ENCODE data around the gene SNX5. TPM values are rescaled to one million over a fixed set of nuclear protein-coding genes. Genes with fewer than 3 reads are reported as not detected.

Gene SNX5
- total and polyA plus RNA-seq, 2 of the 13 experiments (the other 11 are each of a cell fraction or from before 2014, with no cell fraction given) = 664 to 1,040 TPM

DNA sequence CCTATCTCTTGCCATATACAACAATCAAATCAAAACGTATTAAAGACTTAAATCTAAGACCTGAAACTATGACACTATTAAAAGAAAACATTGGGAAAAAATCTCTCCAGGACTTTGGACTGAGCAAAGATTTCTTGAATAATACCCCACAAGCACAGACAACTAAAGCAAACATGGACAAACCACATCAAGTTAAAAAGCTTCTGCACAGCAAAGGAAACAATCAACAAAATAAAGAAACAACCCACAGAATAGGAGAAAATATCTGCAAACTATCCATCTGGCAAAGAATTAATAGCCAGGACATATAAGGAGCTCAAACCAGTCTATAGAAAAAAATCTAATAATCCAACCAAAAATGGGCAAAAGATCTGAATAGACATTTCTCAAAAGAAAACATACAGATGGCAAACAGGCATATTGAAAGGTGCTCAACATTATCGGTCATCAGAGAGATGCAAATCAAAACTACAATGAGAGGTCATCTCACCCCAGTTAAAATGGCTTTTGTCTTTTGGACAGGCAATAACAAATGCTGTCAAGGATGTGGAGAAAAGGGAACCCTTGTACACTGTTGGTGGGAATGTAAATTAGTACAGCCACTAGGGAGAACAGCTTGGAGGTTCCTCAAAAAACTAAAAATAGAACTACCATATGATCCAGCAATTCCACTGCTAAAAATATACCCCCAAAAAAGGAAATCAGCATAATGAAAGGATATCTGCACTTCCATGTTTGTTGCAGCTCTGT, 76.2 kb downstream of the SNX5 start (continued):
- TF ChIP-seq, protein P1, sequence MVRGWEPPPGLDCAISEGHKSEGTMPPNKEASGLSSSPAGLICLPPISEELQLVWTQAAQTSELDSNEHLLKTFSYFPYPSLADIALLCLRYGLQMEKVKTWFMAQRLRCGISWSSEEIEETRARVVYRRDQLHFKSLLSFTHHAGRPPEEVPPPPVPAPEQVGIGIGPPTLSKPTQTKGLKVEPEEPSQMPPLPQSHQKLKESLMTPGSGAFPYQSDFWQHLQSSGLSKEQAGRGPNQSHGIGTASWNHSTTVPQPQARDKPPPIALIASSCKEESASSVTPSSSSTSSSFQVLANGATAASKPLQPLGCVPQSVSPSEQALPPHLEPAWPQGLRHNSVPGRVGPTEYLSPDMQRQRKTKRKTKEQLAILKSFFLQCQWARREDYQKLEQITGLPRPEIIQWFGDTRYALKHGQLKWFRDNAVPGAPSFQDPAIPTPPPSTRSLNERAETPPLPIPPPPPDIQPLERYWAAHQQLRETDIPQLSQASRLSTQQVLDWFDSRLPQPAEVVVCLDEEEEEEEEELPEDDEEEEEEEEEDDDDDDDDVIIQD (CRISPR knock-in tag; IDR thresholded peaks at IDR 0.05; ENCODE audit: low read depth) = no peak
- TF ChIP-seq MXD4 (CRISPR knock-in tag; IDR thresholded peaks at IDR 0.05) = no peak
- TF ChIP-seq, protein P2, sequence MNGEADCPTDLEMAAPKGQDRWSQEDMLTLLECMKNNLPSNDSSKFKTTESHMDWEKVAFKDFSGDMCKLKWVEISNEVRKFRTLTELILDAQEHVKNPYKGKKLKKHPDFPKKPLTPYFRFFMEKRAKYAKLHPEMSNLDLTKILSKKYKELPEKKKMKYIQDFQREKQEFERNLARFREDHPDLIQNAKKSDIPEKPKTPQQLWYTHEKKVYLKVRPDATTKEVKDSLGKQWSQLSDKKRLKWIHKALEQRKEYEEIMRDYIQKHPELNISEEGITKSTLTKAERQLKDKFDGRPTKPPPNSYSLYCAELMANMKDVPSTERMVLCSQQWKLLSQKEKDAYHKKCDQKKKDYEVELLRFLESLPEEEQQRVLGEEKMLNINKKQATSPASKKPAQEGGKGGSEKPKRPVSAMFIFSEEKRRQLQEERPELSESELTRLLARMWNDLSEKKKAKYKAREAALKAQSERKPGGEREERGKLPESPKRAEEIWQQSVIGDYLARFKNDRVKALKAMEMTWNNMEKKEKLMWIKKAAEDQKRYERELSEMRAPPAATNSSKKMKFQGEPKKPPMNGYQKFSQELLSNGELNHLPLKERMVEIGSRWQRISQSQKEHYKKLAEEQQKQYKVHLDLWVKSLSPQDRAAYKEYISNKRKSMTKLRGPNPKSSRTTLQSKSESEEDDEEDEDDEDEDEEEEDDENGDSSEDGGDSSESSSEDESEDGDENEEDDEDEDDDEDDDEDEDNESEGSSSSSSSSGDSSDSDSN (CRISPR knock-in tag; IDR thresholded peaks at IDR 0.05) = no peak
- TF ChIP-seq ARNTL (CRISPR knock-in tag; IDR thresholded peaks at IDR 0.05) = no peak
- TF ChIP-seq, protein P3, sequence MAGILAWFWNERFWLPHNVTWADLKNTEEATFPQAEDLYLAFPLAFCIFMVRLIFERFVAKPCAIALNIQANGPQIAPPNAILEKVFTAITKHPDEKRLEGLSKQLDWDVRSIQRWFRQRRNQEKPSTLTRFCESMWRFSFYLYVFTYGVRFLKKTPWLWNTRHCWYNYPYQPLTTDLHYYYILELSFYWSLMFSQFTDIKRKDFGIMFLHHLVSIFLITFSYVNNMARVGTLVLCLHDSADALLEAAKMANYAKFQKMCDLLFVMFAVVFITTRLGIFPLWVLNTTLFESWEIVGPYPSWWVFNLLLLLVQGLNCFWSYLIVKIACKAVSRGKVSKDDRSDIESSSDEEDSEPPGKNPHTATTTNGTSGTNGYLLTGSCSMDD (CRISPR knock-in tag; IDR thresholded peaks at IDR 0.05) = no peak
- TF ChIP-seq SNAPC2 (CRISPR knock-in tag; IDR thresholded peaks at IDR 0.05) = no peak
- TF ChIP-seq ZNF30 (CRISPR knock-in tag; IDR thresholded peaks at IDR 0.05) = no peak
- 0 out of 2 replicates have a peak, but pooled peaks have one; percentile 37 for TF ChIP-seq ZNF33A (CRISPR knock-in tag; IDR thresholded peaks at IDR 0.05; ENCODE audit: borderline replicate concordance)
- no peak for TF ChIP-seq ZNF121 (CRISPR knock-in tag; IDR thresholded peaks at IDR 0.05)
- TF ChIP-seq, protein P4, sequence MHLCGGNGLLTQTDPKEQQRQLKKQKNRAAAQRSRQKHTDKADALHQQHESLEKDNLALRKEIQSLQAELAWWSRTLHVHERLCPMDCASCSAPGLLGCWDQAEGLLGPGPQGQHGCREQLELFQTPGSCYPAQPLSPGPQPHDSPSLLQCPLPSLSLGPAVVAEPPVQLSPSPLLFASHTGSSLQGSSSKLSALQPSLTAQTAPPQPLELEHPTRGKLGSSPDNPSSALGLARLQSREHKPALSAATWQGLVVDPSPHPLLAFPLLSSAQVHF (CRISPR knock-in tag; IDR thresholded peaks at IDR 0.05) = no peak
- TF ChIP-seq, protein P5, sequence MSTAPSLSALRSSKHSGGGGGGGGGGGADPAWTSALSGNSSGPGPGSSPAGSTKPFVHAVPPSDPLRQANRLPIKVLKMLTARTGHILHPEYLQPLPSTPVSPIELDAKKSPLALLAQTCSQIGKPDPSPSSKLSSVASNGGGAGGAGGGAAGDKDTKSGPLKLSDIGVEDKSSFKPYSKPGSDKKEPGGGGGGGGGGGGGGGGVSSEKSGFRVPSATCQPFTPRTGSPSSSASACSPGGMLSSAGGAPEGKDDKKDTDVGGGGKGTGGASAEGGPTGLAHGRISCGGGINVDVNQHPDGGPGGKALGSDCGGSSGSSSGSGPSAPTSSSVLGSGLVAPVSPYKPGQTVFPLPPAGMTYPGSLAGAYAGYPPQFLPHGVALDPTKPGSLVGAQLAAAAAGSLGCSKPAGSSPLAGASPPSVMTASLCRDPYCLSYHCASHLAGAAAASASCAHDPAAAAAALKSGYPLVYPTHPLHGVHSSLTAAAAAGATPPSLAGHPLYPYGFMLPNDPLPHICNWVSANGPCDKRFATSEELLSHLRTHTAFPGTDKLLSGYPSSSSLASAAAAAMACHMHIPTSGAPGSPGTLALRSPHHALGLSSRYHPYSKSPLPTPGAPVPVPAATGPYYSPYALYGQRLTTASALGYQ (CRISPR knock-in tag; IDR thresholded peaks at IDR 0.05) = no peak; the same call in 1 of the 2 replicates
- TF ChIP-seq SOX6 (IDR thresholded peaks at IDR 0.05) = no peak
- TF ChIP-seq SOX6 (CRISPR knock-in tag; IDR thresholded peaks at IDR 0.05) = peak; percentile 77
- TF ChIP-seq ZNF326 (CRISPR knock-in tag; IDR thresholded peaks at IDR 0.05; ENCODE audit: borderline replicate concordance) = no peak
- TF ChIP-seq MYNN (CRISPR knock-in tag; IDR thresholded peaks at IDR 0.05; ENCODE audit: low read depth) = no peak
- no peak for TF ChIP-seq ZBTB21 (CRISPR knock-in tag; IDR thresholded peaks at IDR 0.05)
- no peak for TF ChIP-seq ZNF660 (CRISPR knock-in tag; IDR thresholded peaks at IDR 0.05; ENCODE audit: borderline replicate concordance, low read depth)
- no peak for TF ChIP-seq GABPA (IDR thresholded peaks at IDR 0.05; ENCODE audit: low read depth, low read length)
- 0 out of 2 replicates have a peak, but pooled peaks have one; percentile 9 for TF ChIP-seq GABPA (CRISPR knock-in tag; IDR thresholded peaks at IDR 0.05; ENCODE audit: low read depth)
- no peak for TF ChIP-seq SMARCE1 (IDR thresholded peaks at IDR 0.05; ENCODE audit: borderline replicate concordance)
- no peak for TF ChIP-seq ZNF563 (CRISPR knock-in tag; IDR thresholded peaks at IDR 0.05)
- TF ChIP-seq SOX13 (IDR thresholded peaks at IDR 0.05) = no peak
- TF ChIP-seq SOX13 (CRISPR knock-in tag; conservative IDR thresholded peaks at IDR 0.05 in 1 of 2, IDR thresholded peaks at IDR 0.05 in 1 of 2) = peak in 1 of 2 experiments; percentile 67; a peak in 2 of 4 replicates
- TF ChIP-seq ZSCAN30 (CRISPR knock-in tag; IDR thresholded peaks at IDR 0.05) = no peak
